KMS-11 (cell line): Measurements from ENCODE around the gene ZNF827.

Experiments
- H2AFZ ChIP-seq: fragments of 200-600 bp; sonication (generic); 2 replicates; pipeline ENCODE4 v1.6.1; 2016; ENCODE audit warnings: antibody characterized with exemption, mixed run types, low read depth
- H3K27ac ChIP-seq: fragments of 200-600 bp; sonication (generic); 2 replicates; pipeline ENCODE4 v1.6.1; 2016; ENCODE audit warnings: mild to moderate bottlenecking, mixed run types
- H3K27me3 ChIP-seq: fragments of 200-600 bp; sonication (generic); 2 replicates; pipeline ENCODE4 v1.6.1; 2017; ENCODE audit warnings: mild to moderate bottlenecking, low read depth, mixed run types, moderate library complexity; ENCODE audit not compliant: insufficient read depth
- H3K36me3 ChIP-seq: fragments of 200-600 bp; sonication (generic); 2 replicates; pipeline ENCODE4 v1.6.1; 2017; ENCODE audit warnings: mild to moderate bottlenecking, mixed run types; ENCODE audit not compliant: insufficient read depth
- H3K4me1 ChIP-seq: fragments of 200-600 bp; sonication (generic); 2 replicates; pipeline ENCODE4 v1.6.1; 2016; ENCODE audit warnings: mild to moderate bottlenecking, low read depth, mixed run types; ENCODE audit not compliant: poor library complexity, severe bottlenecking
- H3K4me2 ChIP-seq: fragments of 200-600 bp; sonication (generic); 2 replicates; pipeline ENCODE4 v1.7.0; 2016; ENCODE audit warnings: mild to moderate bottlenecking, mixed run types
- H3K4me3 ChIP-seq: fragments of 200-600 bp; sonication (generic); IDR thresholded peaks from 2 replicates; pipeline ENCODE4 v1.6.1; 2017; ENCODE audit warnings: low read depth, low read length, mixed read lengths; ENCODE audit not compliant: insufficient read depth
- H3K79me2 ChIP-seq: fragments of 200-600 bp; sonication (generic); 2 replicates; pipeline ENCODE4 v1.6.1; 2016; ENCODE audit warnings: low read depth, mixed run types; ENCODE audit not compliant: insufficient read depth
- H3K9ac ChIP-seq: fragments of 200-600 bp; sonication (generic); 2 replicates; pipeline ENCODE4 v1.6.1; 2016; ENCODE audit warnings: mild to moderate bottlenecking, mixed run types
- H4K20me1 ChIP-seq: fragments of 200-600 bp; sonication (generic); 2 replicates; pipeline ENCODE4 v1.6.1; 2016; ENCODE audit warnings: mild to moderate bottlenecking, mixed run types; ENCODE audit not compliant: insufficient read depth
- CTCF ChIP-seq: fragments of 200-600 bp; sonication (generic); conservative IDR thresholded peaks from 2 replicates; pipeline ENCODE4 v1.6.1; 2017; ENCODE audit warnings: low read depth, mild to moderate bottlenecking, antibody characterized with exemption, low read length, moderate library complexity, mixed read lengths

Gene ZNF827

GRCh38 chr4:145716200-145716599 lies 222.4 kb downstream of the ZNF827 start:
- Histone ChIP-seq H3K4me3 (no peak overlapping the region), H2AFZ (no peak overlapping the region), H3K4me1 (no peaks in the 10 kb centered on the region), H3K9ac (no peak overlapping the region), H3K4me2 (no peak overlapping the region), H3K27me3 (no peaks in the 10 kb centered on the region), H3K27ac (no peak overlapping the region), H3K36me3 (no peaks in the 10 kb centered on the region), H4K20me1 (no peaks in the 10 kb centered on the region), H3K79me2 (no peaks in the 10 kb centered on the region)
- TF ChIP-seq CTCF, result no peak

DNA sequence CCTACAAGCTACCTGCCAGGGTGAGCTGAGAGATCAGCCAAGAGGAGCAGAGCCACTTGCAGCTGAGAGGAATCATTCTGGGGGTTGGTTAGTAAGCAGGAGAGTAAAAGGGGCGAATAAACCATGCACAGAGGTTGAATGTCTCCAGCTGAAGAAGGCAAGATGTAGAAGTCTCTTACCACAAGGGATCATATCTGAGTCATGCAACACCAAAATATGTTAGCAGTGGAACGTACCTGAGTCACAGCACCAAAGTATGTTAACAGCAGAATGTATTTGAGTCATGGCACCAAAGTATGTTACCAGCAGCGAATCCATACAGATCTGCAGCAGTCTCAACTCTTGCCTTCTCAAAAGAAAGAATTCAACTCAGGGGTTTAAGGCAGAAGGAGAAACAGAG lies 228.8 kb downstream of the ZNF827 start:
- Histone ChIP-seq H4K20me1 (no peaks in the 10 kb centered on the region), H3K4me1 (no peaks in the 10 kb centered on the region), H3K9ac (no peak overlapping the region), H3K27me3 (no peaks in the 10 kb centered on the region), H3K4me3 (no peak overlapping the region), H2AFZ (no peak overlapping the region), H3K4me2 (no peak overlapping the region), H3K27ac (no peak overlapping the region), H3K79me2 (no peaks in the 10 kb centered on the region), H3K36me3 (no peaks in the 10 kb centered on the region)
- TF ChIP-seq CTCF, result no peak

DNA sequence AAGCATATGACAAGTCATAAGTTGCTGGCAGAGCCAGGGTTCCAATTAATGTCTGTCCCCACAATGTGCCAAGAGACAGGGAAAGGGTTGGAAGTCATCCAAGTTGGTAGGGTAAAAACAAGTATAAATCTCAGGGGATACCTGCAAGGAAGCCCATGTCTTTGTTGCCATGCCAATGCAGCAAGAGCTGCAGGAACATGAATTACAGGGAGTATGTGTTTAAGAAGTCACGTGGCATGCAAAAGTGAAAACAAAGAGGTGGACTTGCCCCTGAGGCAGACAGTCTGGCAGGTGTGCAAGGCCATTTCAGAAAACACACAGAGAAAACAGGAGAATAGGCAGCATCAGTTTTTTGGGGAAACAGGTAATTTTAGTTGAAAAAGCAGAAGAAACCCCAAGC lies 229.3 kb downstream of the ZNF827 start:
- H3K4me2 ChIP-seq, result no peak overlapping the region
- no peaks in the 10 kb centered on the region for H3K27me3 ChIP-seq
- H3K4me1 ChIP-seq, result no peaks in the 10 kb centered on the region
- H4K20me1 ChIP-seq, result no peaks in the 10 kb centered on the region
- no peak for TF ChIP-seq CTCF
- no peaks in the 10 kb centered on the region for H3K36me3 ChIP-seq
- no peaks in the 10 kb centered on the region for H3K79me2 ChIP-seq
- no peak overlapping the region for H3K4me3 ChIP-seq
- no peak overlapping the region for H2AFZ ChIP-seq
- no peak overlapping the region for H3K9ac ChIP-seq
- no peak overlapping the region for H3K27ac ChIP-seq
